HEK293T (cell line): Measurements from ENCODE around the gene ATP6V0C.

Source experiments
- ARNT ChIP-seq: fragments of 450-650 bp; IDR thresholded peaks from 2 replicates; pipeline ENCODE4 v1.6.1; 2017; ENCODE audit warnings: mild to moderate bottlenecking
- BHLHE40 ChIP-seq: fragments of 450-650 bp; IDR thresholded peaks from 2 replicates; pipeline ENCODE4 v1.6.1; 2016; ENCODE audit warnings: mild to moderate bottlenecking, moderate library complexity, borderline replicate concordance
- CTBP1 ChIP-seq: fragments of 450-650 bp; IDR thresholded peaks from 2 replicates; pipeline ENCODE4 v1.6.1; 2016; ENCODE audit warnings: borderline replicate concordance
- ELF4 ChIP-seq: fragments of 450-650 bp; IDR thresholded peaks from 2 replicates; pipeline ENCODE4 v1.6.1; 2017; ENCODE audit warnings: antibody characterized with exemption
- FOXA1 ChIP-seq: fragments of 450-650 bp; IDR thresholded peaks from 2 replicates; pipeline ENCODE4 v1.6.1; 2016; ENCODE audit warnings: mild to moderate bottlenecking
- FOXK2 ChIP-seq: fragments of 450-650 bp; IDR thresholded peaks from 2 replicates; pipeline ENCODE4 v1.6.1; 2016; ENCODE audit warnings: mild to moderate bottlenecking
- L3MBTL2 ChIP-seq: fragments of 450-650 bp; conservative IDR thresholded peaks from 2 replicates; pipeline ENCODE4 v1.6.1; 2016; ENCODE audit warnings: mild to moderate bottlenecking
- LEF1 ChIP-seq: fragments of 450-650 bp; IDR thresholded peaks from 2 replicates; pipeline ENCODE4 v1.6.1; 2017; ENCODE audit warnings: mild to moderate bottlenecking, borderline replicate concordance
- PKNOX1 ChIP-seq: fragments of 450-650 bp; IDR thresholded peaks from 2 replicates; pipeline ENCODE4 v1.6.1; 2016
- SP1 ChIP-seq: fragments of 450-650 bp; IDR thresholded peaks from 2 replicates; pipeline ENCODE4 v1.6.1; 2017
- SUZ12 ChIP-seq: fragments of 450-650 bp; IDR thresholded peaks from 2 replicates; pipeline ENCODE4 v1.6.1; 2016; ENCODE audit warnings: mild to moderate bottlenecking
- ZNF384 ChIP-seq: fragments of 450-650 bp; IDR thresholded peaks from 2 replicates; pipeline ENCODE4 v1.6.1; 2016

DNA sequence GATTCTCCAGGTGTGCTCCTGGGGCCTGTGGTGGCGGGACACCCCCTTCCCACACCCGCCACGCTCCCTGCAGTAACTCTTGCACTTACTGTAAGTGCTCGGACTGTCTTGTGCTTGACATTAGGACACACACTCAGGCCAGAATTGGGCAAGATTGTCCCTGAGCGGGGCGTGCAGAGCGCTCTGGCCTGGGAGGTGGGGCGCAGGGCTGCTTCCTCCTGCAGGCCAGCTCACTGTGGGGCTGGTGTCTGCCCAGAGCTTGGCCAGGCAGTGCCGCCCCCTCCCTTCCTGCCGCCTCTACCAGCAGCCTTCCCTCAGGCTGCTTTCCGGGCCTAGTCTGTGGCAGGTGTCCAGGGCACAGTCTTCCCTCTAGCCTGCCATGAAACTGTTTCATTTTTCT, 6.1 kb upstream of the ATP6V0C start:
- TF ChIP-seq L3MBTL2 = no peak
- TF ChIP-seq SP1 = no peak
- TF ChIP-seq ARNT = no peak
- TF ChIP-seq PKNOX1 = no peak
- TF ChIP-seq FOXK2 = no peak
- TF ChIP-seq ZNF384 = no peak
- TF ChIP-seq BHLHE40 = no peak
- TF ChIP-seq FOXA1 = no peak
- no peak for TF ChIP-seq CTBP1
- no peak for TF ChIP-seq LEF1
- TF ChIP-seq ELF4 = no peak
- no peak for TF ChIP-seq SUZ12
